ENCODE results near the gene NID1.

NID1 gene, protein sequence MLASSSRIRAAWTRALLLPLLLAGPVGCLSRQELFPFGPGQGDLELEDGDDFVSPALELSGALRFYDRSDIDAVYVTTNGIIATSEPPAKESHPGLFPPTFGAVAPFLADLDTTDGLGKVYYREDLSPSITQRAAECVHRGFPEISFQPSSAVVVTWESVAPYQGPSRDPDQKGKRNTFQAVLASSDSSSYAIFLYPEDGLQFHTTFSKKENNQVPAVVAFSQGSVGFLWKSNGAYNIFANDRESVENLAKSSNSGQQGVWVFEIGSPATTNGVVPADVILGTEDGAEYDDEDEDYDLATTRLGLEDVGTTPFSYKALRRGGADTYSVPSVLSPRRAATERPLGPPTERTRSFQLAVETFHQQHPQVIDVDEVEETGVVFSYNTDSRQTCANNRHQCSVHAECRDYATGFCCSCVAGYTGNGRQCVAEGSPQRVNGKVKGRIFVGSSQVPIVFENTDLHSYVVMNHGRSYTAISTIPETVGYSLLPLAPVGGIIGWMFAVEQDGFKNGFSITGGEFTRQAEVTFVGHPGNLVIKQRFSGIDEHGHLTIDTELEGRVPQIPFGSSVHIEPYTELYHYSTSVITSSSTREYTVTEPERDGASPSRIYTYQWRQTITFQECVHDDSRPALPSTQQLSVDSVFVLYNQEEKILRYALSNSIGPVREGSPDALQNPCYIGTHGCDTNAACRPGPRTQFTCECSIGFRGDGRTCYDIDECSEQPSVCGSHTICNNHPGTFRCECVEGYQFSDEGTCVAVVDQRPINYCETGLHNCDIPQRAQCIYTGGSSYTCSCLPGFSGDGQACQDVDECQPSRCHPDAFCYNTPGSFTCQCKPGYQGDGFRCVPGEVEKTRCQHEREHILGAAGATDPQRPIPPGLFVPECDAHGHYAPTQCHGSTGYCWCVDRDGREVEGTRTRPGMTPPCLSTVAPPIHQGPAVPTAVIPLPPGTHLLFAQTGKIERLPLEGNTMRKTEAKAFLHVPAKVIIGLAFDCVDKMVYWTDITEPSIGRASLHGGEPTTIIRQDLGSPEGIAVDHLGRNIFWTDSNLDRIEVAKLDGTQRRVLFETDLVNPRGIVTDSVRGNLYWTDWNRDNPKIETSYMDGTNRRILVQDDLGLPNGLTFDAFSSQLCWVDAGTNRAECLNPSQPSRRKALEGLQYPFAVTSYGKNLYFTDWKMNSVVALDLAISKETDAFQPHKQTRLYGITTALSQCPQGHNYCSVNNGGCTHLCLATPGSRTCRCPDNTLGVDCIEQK

GRCh38 chr1:236064674-236065508 lies at the start of gene NID1:
Gene NID1 (minus strand): TSS chr1:236065090. CDS start chr1:236065079, 11 bp downstream.
- in situ Hi-C loops (cut with HindIII; ENCODE audit: low sequenced_read_pairs): loop anchor here (5.0 kb wide), 1 partner anchor 73 kb away; no protein-coding TSS in a partner anchor
- peak within 1 kb of the TSS; percentile 83 for H3K4me3 ChIP-seq (ENCODE audit: low read depth, low read length)
- peak; percentile 27 for DNase-seq (ENCODE audit: low read depth)
- TF ChIP-seq CTCF (IDR thresholded peaks at IDR 0.05; ENCODE audit: low read depth, low read length, missing control alignments): peak; percentile 25

- TF ChIP-seq CTCF (IDR thresholded peaks at IDR 0.05; ENCODE audit: low read depth, low read length, missing control alignments): no peak
- in situ Hi-C loops (cut with HindIII; ENCODE audit: low sequenced_read_pairs): no loop called here
- DNase-seq (ENCODE audit: low read depth): no peak
- no peak overlapping the region for H3K4me3 ChIP-seq (ENCODE audit: low read depth, low read length)
Measured at GRCh38 chr1:236114076-236114747, 49.3 kb upstream of the NID1 start.

DNA sequence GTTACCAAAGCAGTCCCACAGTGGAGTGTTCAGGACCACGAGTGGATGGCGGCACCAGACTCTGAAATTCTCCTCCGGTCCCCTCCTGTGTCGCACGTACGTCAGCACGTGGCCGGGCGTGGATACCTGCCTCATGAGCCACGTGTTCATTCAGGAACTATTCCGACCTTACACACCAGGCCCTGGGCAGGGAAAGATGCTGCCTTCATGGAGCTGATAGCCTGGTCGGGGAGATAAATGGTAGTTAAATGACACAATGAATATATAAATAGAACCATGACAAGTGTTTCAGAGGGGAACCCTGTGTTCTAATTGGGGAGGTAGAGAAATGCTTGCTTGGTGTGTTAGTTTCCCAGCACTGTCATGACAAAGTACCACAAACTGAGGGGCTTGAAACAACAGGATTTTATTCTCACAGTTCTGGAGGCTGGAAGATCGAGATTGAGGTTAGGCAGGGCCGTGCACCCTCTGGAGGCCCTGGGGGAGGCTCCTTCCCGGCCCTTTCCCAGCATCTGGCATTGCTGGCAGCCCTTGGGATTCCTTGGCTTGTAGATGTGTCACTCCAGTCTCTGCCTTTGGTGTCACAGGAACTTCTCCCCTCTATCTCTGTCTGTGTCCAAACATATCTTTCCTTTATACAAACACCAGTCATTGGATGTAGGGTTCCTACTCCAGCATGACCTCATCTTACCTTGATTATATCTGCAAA lies 48.6 kb upstream of the NID1 start:
- TF ChIP-seq CTCF (IDR thresholded peaks at IDR 0.05; ENCODE audit: low read depth, low read length, missing control alignments): no peak
- no peak for DNase-seq (ENCODE audit: low read depth)
- H3K4me3 ChIP-seq (ENCODE audit: low read depth, low read length): no peak overlapping the region
- in situ Hi-C loops (cut with HindIII; ENCODE audit: low sequenced_read_pairs): no loop called here

DNA sequence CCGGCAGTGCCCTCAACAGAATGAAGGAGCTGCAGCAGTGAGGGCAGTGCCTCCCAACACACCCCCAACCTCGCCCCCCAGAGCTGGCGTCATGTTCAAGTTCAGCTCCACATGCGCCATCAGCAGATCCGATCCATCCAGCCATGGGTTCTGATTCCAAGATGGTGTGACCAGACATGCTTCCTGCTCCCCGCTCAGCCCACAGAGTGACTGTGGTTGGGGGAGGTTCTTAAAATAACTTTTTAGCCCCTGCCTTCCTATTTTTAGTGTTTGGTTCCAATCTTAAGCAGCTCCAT lies 47.4 kb upstream of the NID1 start:
- in situ Hi-C loops (cut with HindIII; ENCODE audit: low sequenced_read_pairs): no loop called here
- no peak for DNase-seq (ENCODE audit: low read depth)
- no peak for TF ChIP-seq CTCF (IDR thresholded peaks at IDR 0.05; ENCODE audit: low read depth, low read length, missing control alignments)

DNA sequence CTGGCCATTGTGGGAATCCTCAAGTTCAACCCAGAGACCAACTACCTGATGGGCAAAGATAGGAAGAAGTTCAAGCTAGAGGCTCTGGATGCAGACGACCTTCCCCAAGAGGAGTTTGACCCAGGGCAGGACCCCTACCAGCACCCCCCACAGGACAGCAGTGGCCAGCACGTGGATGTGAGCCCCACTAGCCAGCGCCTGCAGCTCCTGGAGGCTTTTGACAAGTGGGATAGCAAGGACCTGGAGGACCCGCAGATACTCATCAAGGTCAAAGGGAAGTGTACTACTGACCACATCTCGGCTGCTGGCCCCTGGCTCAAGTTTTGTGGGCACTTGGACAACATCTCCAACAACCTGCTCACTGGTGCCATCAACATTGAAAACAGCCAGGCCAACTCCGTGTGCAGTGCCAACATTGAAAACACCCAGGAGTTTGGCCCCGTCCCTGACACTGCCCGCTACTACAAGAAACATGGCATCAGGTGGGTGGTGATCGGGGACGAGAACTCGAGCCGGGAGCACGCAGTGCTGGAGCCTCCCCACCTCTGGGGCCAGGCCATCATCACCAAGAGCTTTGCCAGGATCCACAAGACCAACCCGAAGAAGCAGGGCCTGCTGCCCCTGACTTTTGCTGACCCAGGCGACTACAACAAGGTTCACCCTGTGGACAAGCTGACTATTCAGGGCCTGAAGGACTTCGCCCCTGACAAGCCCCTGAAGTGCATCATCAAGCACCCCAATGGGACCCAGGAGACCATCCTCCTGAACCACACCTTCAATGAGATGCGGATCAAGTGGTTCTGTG lies 46.8 kb upstream of the NID1 start:
- in situ Hi-C loops (cut with HindIII; ENCODE audit: low sequenced_read_pairs): no loop called here
- no peak overlapping the region for H3K4me3 ChIP-seq (ENCODE audit: low read depth, low read length)
- no peak for TF ChIP-seq CTCF (IDR thresholded peaks at IDR 0.05; ENCODE audit: low read depth, low read length, missing control alignments)
- no peak for DNase-seq (ENCODE audit: low read depth)

More for the DNA sequence above, 47.4 kb upstream of the NID1 start:
- H3K4me3 ChIP-seq (ENCODE audit: low read depth, low read length): no peak overlapping the region
